GM23338 (cell line): Measurements from ENCODE around the gene SLK. TPM values are rescaled to one million over a fixed set of nuclear protein-coding genes. Genes with fewer than 3 reads are reported as not detected.

Source experiments
- ATAC-seq: fragments of 200-7000 bp; cut with Tn5 transposase; 3 replicates; pipeline ENCODE4 v1.9.1; 2020
- DNase-seq: peaks from one replicate; pipeline ENCODE4 v3.0.0-alpha.2; 2015; ENCODE audit warnings: low spot score
- H2AFZ ChIP-seq: fragments of 200-600 bp; sonication (generic); 2 replicates; pipeline ENCODE4 v1.8.0; 2016; ENCODE audit warnings: antibody characterized with exemption, mild to moderate bottlenecking, moderate library complexity
- H3F3A ChIP-seq: fragments of 200-600 bp; sonication (generic); replicated peaks from 2 replicates; pipeline ENCODE4 v1.8.0; 2017; ENCODE audit warnings: antibody characterized with exemption, mixed run types, low read depth
- H3K27ac ChIP-seq: fragments of 200-600 bp; sonication (generic); 2 replicates; pipeline ENCODE4 v1.6.1; 2016; ENCODE audit warnings: low read depth
- H3K27me3 ChIP-seq: fragments of 200-600 bp; sonication (generic); 2 replicates; pipeline ENCODE4 v1.8.0; 2016; ENCODE audit warnings: mild to moderate bottlenecking, mixed run types, moderate library complexity; ENCODE audit not compliant: insufficient read depth
- H3K36me3 ChIP-seq: fragments of 200-600 bp; sonication (generic); 2 replicates; pipeline ENCODE4 v1.8.0; 2016; ENCODE audit warnings: mild to moderate bottlenecking; ENCODE audit not compliant: insufficient read depth
- H3K4me1 ChIP-seq: fragments of 200-600 bp; sonication (generic); 2 replicates; pipeline ENCODE4 v1.8.0; 2016; ENCODE audit warnings: mild to moderate bottlenecking, moderate library complexity; ENCODE audit not compliant: insufficient read depth
- H3K4me2 ChIP-seq: fragments of 200-600 bp; sonication (generic); 2 replicates; pipeline ENCODE4 v1.7.1; 2017; ENCODE audit warnings: mixed run types
- H3K4me3 ChIP-seq: fragments of 200-600 bp; sonication (generic); 2 replicates; pipeline ENCODE4 v1.6.1; 2016; ENCODE audit warnings: mixed run types
- H3K79me2 ChIP-seq: fragments of 200-600 bp; sonication (generic); replicated peaks from 2 replicates; pipeline ENCODE4 v1.8.0; 2017; ENCODE audit warnings: mild to moderate bottlenecking; ENCODE audit not compliant: insufficient read depth
- H3K9me2 ChIP-seq: fragments of 200-600 bp; sonication (generic); 2 replicates; pipeline ENCODE4 v1.8.0; 2017; ENCODE audit not compliant: insufficient read depth
- H4K20me1 ChIP-seq: fragments of 200-600 bp; sonication (generic); replicated peaks from 2 replicates; pipeline ENCODE4 v1.8.0; 2017; ENCODE audit warnings: mild to moderate bottlenecking; ENCODE audit not compliant: insufficient read depth
- H3K27ac Mint-ChIP-seq: 2 replicates; pipeline ENCODE4 v1.8.0; 2020; ENCODE audit warnings: inconsistent platforms, mild to moderate bottlenecking, moderate library complexity, mixed read lengths
- H3K27me3 Mint-ChIP-seq: 3 replicates; pipeline ENCODE4 v1.8.0; 2022; ENCODE audit warnings: low read depth, mild to moderate bottlenecking, moderate library complexity, mixed read lengths, inconsistent platforms; ENCODE audit not compliant: insufficient read depth, poor library complexity
- H3K36me3 Mint-ChIP-seq: 3 replicates; pipeline ENCODE4 v1.8.0; 2021; ENCODE audit warnings: low read depth, mild to moderate bottlenecking, inconsistent platforms, moderate library complexity, mixed read lengths
- H3K4me1 Mint-ChIP-seq: 3 replicates; pipeline ENCODE4 v1.8.0; 2020; ENCODE audit warnings: mild to moderate bottlenecking, inconsistent platforms, mixed read lengths
- H3K4me3 Mint-ChIP-seq: 3 replicates; pipeline ENCODE4 v1.8.0; 2021; ENCODE audit warnings: moderate library complexity, mild to moderate bottlenecking, inconsistent platforms, mixed read lengths
- H3K9me3 Mint-ChIP-seq: 3 replicates; pipeline ENCODE4 v1.8.0; 2020; ENCODE audit warnings: moderate library complexity, mild to moderate bottlenecking, inconsistent platforms, mixed read lengths
- EZH2 ChIP-seq: fragments of 200-600 bp; sonication (generic); IDR thresholded peaks from one replicate; pipeline ENCODE4 v1.8.0; 2017; ENCODE audit warnings: antibody characterized with exemption, mild to moderate bottlenecking, low read depth; ENCODE audit not compliant: unreplicated experiment
- JUNB ChIP-seq: IDR thresholded peaks from one replicate; pipeline ENCODE4 v1.6.1; 2016; ENCODE audit warnings: antibody characterized with exemption; ENCODE audit not compliant: unreplicated experiment
- NANOG ChIP-seq: IDR thresholded peaks from 2 replicates; pipeline ENCODE4 v1.6.1; 2016; ENCODE audit warnings: antibody characterized with exemption, borderline replicate concordance
- STAT1 ChIP-seq: IDR thresholded peaks from one replicate; pipeline ENCODE4 v1.6.1; 2016; ENCODE audit warnings: antibody characterized with exemption; ENCODE audit not compliant: unreplicated experiment
- ZNF114 ChIP-seq: fragments of 250-450 bp; sonication (Bioruptor Pico); IDR thresholded peaks from 2 replicates; pipeline ENCODE4 v1.5.0; 2020; ENCODE audit warnings: mild to moderate bottlenecking, moderate library complexity
- ZNF331 ChIP-seq: fragments of 250-450 bp; sonication (Bioruptor Pico); IDR thresholded peaks from 2 replicates; pipeline ENCODE4 v1.5.0; 2020; ENCODE audit warnings: low read depth, mild to moderate bottlenecking, moderate library complexity
- polyA plus RNA-seq: library from polyadenylated mRNA; unstranded; fragments of >200 nt; fragmentation: Nextera tagmentation; extraction: Ambion mirVana; gene quantifications from 2 replicates; pipeline ENCODE4 v1.2.1, GENCODE V29; 2016
- total RNA-seq: library from RNA; depleted of rRNA; stranded (reverse); fragments of >200 nt; shearing (Covaris generic); gene quantifications from 2 replicates; pipeline ENCODE4 v1.2.3, GENCODE V29; 2014
- TF ChIP-seq, protein P1 (sequence below), 2 experiments: fragments of 200-600 bp in 1 of 2; sonication (generic) in 1 of 2; conservative IDR thresholded peaks; 2 replicates each; pipeline versions ENCODE4 v1.5.1 to v1.6.1; 2016 to 2017; ENCODE audit warnings: antibody characterized with exemption in 2 of 2, low read depth in 2 of 2, mild to moderate bottlenecking in 2 of 2, moderate library complexity in 1 of 2
- TF ChIP-seq, protein P2 (sequence below): IDR thresholded peaks from 2 replicates; pipeline ENCODE4 v1.6.1; 2016; ENCODE audit warnings: antibody characterized with exemption

Gene SLK
- total and polyA plus RNA-seq, 2 experiments from 2014 or later = 8.4 to 21.5 TPM

DNA sequence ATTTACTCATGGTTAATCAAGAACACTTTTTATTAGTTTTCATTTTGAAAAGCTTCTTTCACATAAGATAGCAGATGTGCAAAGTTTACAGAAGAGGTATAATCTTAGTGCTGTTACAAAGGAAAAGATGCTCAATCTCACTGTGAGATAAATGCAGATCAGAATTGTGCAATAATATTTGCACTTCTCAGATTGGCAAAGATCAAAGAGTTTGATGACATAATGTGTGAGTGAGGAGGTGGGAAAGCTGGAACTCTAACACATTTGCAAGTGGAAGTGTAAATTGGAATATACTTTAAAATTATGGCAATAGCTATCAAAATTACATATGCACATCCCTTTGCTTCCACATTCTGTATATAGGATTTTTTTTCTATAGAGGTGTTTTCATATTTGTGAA is 27.4 kb upstream of the SLK start (continued):
- TF ChIP-seq, protein P1, sequence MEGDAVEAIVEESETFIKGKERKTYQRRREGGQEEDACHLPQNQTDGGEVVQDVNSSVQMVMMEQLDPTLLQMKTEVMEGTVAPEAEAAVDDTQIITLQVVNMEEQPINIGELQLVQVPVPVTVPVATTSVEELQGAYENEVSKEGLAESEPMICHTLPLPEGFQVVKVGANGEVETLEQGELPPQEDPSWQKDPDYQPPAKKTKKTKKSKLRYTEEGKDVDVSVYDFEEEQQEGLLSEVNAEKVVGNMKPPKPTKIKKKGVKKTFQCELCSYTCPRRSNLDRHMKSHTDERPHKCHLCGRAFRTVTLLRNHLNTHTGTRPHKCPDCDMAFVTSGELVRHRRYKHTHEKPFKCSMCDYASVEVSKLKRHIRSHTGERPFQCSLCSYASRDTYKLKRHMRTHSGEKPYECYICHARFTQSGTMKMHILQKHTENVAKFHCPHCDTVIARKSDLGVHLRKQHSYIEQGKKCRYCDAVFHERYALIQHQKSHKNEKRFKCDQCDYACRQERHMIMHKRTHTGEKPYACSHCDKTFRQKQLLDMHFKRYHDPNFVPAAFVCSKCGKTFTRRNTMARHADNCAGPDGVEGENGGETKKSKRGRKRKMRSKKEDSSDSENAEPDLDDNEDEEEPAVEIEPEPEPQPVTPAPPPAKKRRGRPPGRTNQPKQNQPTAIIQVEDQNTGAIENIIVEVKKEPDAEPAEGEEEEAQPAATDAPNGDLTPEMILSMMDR (conservative IDR thresholded peaks at IDR 0.05; ENCODE audit: low read depth in 2 of 2) = no peak
- no peak for TF ChIP-seq JUNB
- TF ChIP-seq STAT1 = no peak
- TF ChIP-seq, protein P2, sequence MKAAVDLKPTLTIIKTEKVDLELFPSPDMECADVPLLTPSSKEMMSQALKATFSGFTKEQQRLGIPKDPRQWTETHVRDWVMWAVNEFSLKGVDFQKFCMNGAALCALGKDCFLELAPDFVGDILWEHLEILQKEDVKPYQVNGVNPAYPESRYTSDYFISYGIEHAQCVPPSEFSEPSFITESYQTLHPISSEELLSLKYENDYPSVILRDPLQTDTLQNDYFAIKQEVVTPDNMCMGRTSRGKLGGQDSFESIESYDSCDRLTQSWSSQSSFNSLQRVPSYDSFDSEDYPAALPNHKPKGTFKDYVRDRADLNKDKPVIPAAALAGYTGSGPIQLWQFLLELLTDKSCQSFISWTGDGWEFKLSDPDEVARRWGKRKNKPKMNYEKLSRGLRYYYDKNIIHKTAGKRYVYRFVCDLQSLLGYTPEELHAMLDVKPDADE = no peak
- no peak for TF ChIP-seq EZH2
- no peak for TF ChIP-seq ZNF114 (CRISPR knock-in tag)
- TF ChIP-seq NANOG = no peak
- TF ChIP-seq ZNF331 (CRISPR knock-in tag) = no peak

DNA sequence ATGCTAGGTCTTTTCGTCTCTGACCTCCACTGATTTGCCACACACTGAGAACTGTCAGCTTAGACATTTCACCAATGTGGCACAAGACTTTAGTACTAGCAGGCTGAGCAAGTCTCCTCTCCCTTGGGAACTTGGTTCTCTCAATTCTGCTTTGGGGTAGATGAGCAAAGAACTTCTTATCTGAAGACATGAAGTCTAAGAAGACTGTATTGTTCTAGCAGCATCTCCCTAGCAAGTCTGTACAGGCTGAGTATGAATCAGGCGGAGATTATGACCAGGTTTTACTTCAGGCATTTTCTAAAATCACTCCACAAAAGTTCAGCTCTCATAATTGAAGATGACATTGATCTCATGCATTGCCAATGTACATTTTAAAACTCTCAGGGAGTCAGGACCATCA is 25.1 kb upstream of the SLK start:
- Histone ChIP-seq H3K4me1 (no peaks in the 10 kb centered on the region), H3K4me3 (no peak overlapping the region), H3K36me3 (no peaks in the 10 kb centered on the region), H3F3A (no peaks in the 10 kb centered on the region), H4K20me1 (no peaks in the 10 kb centered on the region), H3K4me2 (no peak overlapping the region), H3K79me2 (no peaks in the 10 kb centered on the region), H3K27ac (no peak overlapping the region), H3K9me2 (no peaks in the 10 kb centered on the region), H3K27me3 (no peaks in the 10 kb centered on the region), H2AFZ (peak overlapping the region; percentile 12; the same call in 1 of the 2 replicates)
- no peaks in the 10 kb centered on the region for H3K36me3 Mint-ChIP-seq
- H3K9me3 Mint-ChIP-seq = no peaks in the 10 kb centered on the region
- H3K27me3 Mint-ChIP-seq = no peaks in the 10 kb centered on the region
- no peak for TF ChIP-seq NANOG
- TF ChIP-seq, protein P1 (conservative IDR thresholded peaks at IDR 0.05; ENCODE audit: low read depth in 2 of 2) = no peak
- TF ChIP-seq, protein P2 = no peak
- H3K27ac Mint-ChIP-seq = no peak overlapping the region
- H3K4me1 Mint-ChIP-seq = no peaks in the 10 kb centered on the region
- no peak overlapping the region for H3K4me3 Mint-ChIP-seq
- DNase-seq (no peak), ATAC-seq (no peak)
